Activated T-cell treated with anti-CD3 and anti-CD28 coated beads, Interleukin-2, amount 50 U/mL, for 4 hours (primary cell): ENCODE results near the gene HAUS2. TPM values are rescaled to one million over a fixed set of nuclear protein-coding genes. Genes with fewer than 3 reads are reported as not detected.
"Not testable (repeated sequence)": the region's sequence is repeated elsewhere in the genome, so short reads cannot be mapped to it uniquely, and the experiment has no call there.

ENCODE experiments used
- ATAC-seq, 2 donors: fragments of 200-7000 bp; cut with Tn5 transposase; one replicate each; pipeline ENCODE4 v1.10.0; 2021
- DNase-seq: peaks from one replicate; pipeline ENCODE4 v3.0.0-alpha.2; 2020
- H3K27me3 Mint-ChIP-seq: one replicate; pipeline ENCODE4 v1.8.0; 2021; ENCODE audit warnings: low read depth, mixed read lengths
- H3K36me3 Mint-ChIP-seq: one replicate; pipeline ENCODE4 v1.8.0; 2022; ENCODE audit warnings: mixed read lengths; ENCODE audit not compliant: insufficient read depth
- H3K4me1 Mint-ChIP-seq: one replicate; pipeline ENCODE4 v1.8.0; 2021; ENCODE audit warnings: low read depth, mixed read lengths
- H3K4me3 Mint-ChIP-seq: one replicate; pipeline ENCODE4 v1.8.0; 2021; ENCODE audit warnings: mild to moderate bottlenecking, moderate library complexity, mixed read lengths
- H3K9me3 Mint-ChIP-seq: one replicate; pipeline ENCODE4 v1.8.0; 2021; ENCODE audit warnings: mixed read lengths
- total RNA-seq, 3 donors: library from RNA; stranded (reverse); gene quantifications; one replicate each; pipeline ENCODE4 v1.2.1, GENCODE V29; 2021

Gene HAUS2
- total RNA-seq, 3 donors from 2014 or later, result 41.6 to 48.8 (median 44.4) TPM

DNA sequence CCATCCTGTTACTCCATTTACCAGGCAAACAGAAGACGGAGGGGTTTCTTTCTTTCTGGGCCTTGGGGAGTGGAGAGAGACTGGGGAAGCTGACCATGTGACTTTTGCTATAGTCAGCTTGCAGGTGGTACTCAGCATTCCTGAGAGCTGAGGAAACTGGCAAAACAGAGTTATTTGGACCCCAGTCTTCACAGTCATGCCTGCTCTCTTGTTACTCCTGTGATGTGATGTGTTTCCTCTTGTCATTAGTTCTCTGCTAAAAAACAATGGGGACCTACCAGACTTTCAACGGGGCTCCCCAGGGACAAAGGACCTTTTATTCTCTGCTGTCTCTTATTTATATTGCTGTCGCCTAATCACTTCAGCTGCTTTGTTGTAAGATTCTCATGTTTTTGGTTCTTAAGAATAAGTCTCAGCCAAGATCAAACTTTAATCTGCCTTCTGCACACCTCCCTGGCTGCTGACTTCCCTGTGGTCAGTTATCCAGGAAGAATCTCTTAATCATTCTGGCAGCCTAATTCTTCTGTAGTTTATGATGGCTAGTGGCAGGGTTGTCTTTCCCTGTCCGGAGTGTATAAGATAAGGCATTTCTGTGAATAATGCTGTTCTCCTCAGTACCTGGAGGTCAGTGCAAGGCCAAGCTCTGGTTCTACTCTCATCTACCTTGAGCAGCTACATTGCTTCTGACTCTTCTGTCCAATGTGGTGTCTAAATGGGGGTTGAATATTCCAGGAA is 35.6 kb downstream of the HAUS2 start:
- H3K27me3 Mint-ChIP-seq, result no peaks in the 10 kb centered on the region
- no peak for ATAC-seq
- no peaks in the 10 kb centered on the region for H3K9me3 Mint-ChIP-seq
- H3K4me1 Mint-ChIP-seq, result peaks cover 13% of the 10 kb centered on the region
- H3K36me3 Mint-ChIP-seq, result no peaks in the 10 kb centered on the region
- H3K4me3 Mint-ChIP-seq, result no peak overlapping the region
- DNase-seq, result no peak

DNA sequence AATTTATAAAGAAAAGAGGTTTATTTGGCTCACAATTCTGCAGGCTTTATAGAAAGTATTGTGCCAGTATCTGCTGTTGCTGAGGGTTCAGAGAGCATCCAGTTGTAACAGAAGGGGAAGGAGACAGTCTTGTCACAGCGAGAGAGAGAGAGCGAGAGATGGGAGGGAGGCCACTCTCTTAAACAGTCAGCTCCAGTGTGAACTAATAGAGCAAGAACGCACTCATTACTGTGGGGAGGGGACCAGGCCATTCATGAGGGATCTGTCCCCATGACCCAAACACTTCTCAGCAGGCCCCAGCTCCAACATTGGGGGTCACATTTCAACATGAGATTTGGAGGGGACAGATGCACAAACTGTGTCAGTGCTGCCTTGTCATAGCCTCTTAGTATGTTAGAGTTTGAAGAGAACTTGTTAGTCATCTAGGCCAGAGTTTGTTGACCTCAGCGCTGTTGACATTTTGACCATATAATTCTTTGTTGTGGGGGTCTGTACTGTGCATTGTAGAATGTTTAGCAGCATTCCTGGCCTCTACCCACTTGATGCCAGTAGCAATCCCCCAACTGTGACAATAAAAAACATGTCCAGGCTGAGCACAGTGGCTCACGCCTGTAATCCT is 42.1 kb downstream of the HAUS2 start:
- Mint-ChIP-seq H3K4me1 (no peaks in the 10 kb centered on the region), H3K36me3 (no peaks in the 10 kb centered on the region), H3K4me3 (no peak overlapping the region), H3K27me3 (no peaks in the 10 kb centered on the region), H3K9me3 (no peaks in the 10 kb centered on the region)
- ATAC-seq, result no peak
- no peak for DNase-seq

DNA sequence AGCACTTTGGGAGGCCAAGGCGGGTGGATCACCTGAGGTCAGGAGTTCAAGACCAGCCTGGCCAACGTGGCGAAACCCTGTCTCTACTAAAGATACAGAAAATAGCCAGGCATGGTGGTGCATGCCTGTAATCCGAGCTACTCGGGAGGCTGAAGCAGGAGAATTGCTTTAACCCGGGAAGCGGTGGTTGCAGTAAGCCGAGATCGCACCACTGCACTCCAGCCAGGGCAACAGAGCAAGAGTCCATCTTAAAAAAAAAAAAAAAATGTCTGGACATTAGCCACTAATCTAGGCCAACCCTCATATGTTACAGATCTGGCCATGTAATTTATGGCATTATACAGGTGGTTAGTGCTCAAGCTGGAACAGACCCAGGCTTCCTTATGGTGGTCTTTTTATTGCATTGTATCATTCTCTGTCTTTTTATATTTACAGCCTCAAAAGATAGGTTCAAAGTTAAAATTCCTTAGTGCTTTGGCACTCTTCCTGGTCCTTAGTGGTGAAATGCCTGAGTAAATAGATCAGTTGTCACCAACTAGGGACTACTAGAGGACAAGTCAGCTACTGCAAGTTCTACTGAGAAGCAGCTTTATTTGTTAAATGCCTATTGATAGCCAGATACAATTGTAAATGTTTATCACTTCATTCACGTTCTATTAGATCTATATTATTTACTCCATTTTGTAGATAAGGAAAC is 42.7 kb downstream of the HAUS2 start:
- H3K36me3 Mint-ChIP-seq, result no peaks in the 10 kb centered on the region
- H3K27me3 Mint-ChIP-seq, result no peaks in the 10 kb centered on the region
- no peak overlapping the region for H3K4me3 Mint-ChIP-seq
- DNase-seq (no peak), ATAC-seq (no peak)
- H3K9me3 Mint-ChIP-seq, result no peaks in the 10 kb centered on the region
- no peaks in the 10 kb centered on the region for H3K4me1 Mint-ChIP-seq

DNA sequence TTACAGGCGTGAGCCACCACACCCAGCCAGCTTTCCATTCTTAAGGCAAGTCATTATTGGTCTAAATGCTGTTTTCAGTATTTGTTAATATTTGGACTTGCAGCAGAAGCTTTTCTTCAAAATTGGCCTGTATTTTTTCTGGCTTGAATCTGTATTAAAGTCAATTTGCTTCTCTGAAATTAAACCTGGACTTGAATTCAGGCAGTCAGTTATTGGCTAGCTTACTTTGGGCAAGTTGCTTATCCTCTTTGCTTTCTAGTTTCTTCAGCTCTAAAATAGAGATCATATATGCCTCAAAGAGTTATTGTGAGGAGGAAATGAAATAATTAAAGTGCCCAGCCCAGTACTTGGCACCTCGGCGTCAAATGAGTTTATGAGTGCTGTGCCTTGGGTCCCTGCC is 44.1 kb downstream of the HAUS2 start:
- no peaks in the 10 kb centered on the region for H3K27me3 Mint-ChIP-seq
- H3K4me1 Mint-ChIP-seq, result no peaks in the 10 kb centered on the region
- DNase-seq (no peak), ATAC-seq (no peak)
- no peak overlapping the region for H3K4me3 Mint-ChIP-seq
- H3K36me3 Mint-ChIP-seq, result no peaks in the 10 kb centered on the region
- H3K9me3 Mint-ChIP-seq, result no peaks in the 10 kb centered on the region

DNA sequence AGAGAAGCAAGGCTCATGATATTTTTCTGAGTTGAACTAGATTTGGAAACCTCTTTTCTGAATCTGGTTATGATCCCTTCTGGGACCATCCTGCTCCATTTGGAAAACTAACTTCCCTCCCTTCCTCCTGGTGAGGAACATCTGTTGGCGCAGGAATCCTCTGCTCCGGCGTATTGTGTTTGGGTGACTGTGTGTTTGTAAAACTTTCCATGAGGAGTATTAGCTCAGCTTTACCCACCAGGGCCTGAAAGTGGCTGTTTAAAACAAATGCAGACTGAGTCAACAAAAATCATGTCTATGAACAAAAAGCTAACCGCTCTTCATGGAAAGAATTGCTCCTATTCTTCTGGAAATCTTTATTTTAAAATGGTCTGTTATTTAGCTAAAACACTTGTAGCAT is 44.5 kb downstream of the HAUS2 start:
- Mint-ChIP-seq H3K36me3 (no peaks in the 10 kb centered on the region), H3K4me3 (no peak overlapping the region), H3K9me3 (no peaks in the 10 kb centered on the region), H3K27me3 (no peaks in the 10 kb centered on the region), H3K4me1 (no peaks in the 10 kb centered on the region)
- DNase-seq (no peak), ATAC-seq (no peak)

DNA sequence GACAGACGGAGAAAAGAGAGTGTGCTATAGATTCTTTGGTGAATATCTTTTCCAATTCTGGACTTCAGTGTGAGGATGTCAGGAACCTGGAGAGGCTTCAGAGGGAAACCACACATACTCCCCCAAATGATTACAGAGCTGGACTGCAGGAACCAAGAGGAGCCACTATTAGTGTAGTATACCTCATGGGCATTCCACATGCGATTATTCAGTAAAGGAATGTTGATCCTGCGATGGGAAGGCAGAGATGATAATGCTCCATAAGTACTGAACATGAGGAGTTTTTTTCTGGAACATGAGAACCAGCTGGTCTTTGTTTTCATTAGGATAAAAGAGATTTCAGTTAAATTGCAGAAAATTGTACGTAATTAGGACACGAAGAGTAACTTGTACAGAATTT is 45.5 kb downstream of the HAUS2 start:
- DNase-seq, result no peak
- Mint-ChIP-seq H3K9me3 (no peaks in the 10 kb centered on the region), H3K27me3 (no peaks in the 10 kb centered on the region), H3K4me1 (no peaks in the 10 kb centered on the region), H3K4me3 (no peak overlapping the region), H3K36me3 (no peaks in the 10 kb centered on the region)
- ATAC-seq, result no peak

DNA sequence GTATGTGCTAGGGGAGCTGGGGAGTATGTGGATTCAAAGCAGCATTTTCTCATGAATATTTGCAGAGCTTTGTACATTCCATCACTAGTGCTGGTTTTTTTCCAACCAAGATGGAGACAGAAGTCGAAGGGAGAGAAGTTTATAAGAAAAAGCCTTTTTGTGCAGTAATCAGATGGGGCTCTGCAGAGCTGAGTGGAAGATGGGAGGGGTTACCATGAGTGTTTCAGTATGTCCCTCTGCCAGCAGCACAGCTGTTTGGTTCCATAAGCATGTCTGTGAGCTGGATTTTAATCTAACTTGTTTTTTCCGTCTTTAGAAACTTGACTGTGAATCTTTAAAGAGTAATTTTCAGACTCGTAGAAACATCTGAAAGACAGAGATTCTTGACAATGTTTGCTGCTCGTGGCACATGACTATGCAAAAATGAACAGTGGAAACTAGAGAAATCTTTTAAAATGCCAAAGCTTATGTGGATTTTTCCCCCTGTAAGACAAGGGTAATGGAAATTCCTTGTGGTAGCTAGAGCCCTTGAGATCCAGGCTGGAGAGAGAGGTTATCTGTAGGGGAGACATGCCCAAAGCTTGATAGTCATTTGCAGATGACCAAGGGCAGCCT is 47.1 kb downstream of the HAUS2 start:
- ATAC-seq (no peak), DNase-seq (no peak)
- Mint-ChIP-seq H3K4me3 (no peak overlapping the region), H3K27me3 (peaks cover 1% of the 10 kb centered on the region), H3K9me3 (no peaks in the 10 kb centered on the region), H3K36me3 (no peaks in the 10 kb centered on the region), H3K4me1 (no peaks in the 10 kb centered on the region)

DNA sequence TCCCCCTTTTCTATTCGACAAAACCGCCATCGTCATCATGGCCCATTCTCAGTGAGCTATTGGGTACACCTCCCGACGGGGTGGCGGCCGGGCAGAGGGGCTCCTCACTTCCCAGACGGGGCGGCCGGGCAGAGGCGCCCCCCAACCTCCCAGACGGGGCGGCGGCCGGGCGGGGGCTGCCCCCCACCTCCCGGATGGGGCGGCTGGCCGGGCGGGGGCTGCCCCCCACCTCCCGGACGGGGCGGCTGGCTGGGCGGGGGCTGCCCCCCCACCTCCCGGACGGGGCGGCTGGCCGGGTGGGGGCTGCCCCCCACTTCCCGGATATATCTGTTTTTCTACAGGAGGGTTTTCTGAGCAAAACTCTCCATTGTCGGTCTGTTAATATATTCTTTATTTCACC is 52.7 kb downstream of the HAUS2 start:
- not testable (repeated sequence) for ATAC-seq, DNase-seq, H3K4me3 Mint-ChIP-seq, H3K9me3 Mint-ChIP-seq, H3K36me3 Mint-ChIP-seq, H3K27me3 Mint-ChIP-seq
- H3K4me1 Mint-ChIP-seq, result peaks cover 26% of the 10 kb centered on the region

DNA sequence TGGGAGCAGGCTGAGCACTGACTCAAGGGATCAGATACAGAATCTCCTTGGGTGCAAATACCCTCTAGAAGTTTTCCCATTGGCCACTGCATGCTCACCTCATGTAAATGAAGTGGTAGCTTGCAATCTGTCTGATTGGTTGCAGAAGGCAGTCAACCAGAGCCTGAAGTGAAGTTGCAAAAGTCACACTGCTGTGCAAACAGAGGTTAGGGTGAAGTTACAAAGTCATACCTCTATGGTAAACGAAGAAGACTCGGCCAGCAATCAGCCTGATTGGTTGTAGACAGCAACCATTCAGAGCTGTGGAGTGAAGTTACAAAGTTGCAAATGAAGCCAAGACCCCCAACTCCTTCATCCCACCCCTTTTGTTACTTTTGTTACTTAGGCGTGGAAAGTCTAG is 53.9 kb downstream of the HAUS2 start:
- H3K27me3 Mint-ChIP-seq, result peaks cover 1% of the 10 kb centered on the region
- H3K4me3 Mint-ChIP-seq, result no peak overlapping the region
- no peak for DNase-seq
- H3K9me3 Mint-ChIP-seq, result no peaks in the 10 kb centered on the region
- ATAC-seq, result no peak
- no peaks in the 10 kb centered on the region for H3K36me3 Mint-ChIP-seq
- H3K4me1 Mint-ChIP-seq, result peaks cover 28% of the 10 kb centered on the region

DNA sequence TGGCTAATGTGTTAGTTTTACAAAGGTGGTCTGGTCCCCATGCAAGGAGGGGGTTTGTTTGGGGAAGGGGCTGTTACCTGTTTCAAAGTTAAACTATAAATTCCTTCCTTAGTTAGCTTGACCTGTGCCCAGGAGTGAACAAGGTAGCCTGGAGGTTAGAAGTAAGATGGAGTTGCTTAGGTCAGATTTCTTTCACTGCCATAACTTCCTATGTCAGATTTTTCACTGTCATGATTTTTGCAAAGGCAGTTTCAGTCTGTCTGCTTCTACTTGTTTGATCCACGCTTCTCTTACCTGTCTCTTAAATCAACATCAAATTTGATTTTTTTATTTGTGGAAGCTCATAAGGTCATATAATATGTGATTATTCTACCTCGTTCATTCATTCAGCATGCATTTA is 55.3 kb downstream of the HAUS2 start:
- no peaks in the 10 kb centered on the region for H3K36me3 Mint-ChIP-seq
- DNase-seq (no peak), ATAC-seq (no peak)
- no peaks in the 10 kb centered on the region for H3K9me3 Mint-ChIP-seq
- peaks cover 1% of the 10 kb centered on the region for H3K27me3 Mint-ChIP-seq
- H3K4me3 Mint-ChIP-seq, result no peak overlapping the region
- peaks cover 41% of the 10 kb centered on the region for H3K4me1 Mint-ChIP-seq

DNA sequence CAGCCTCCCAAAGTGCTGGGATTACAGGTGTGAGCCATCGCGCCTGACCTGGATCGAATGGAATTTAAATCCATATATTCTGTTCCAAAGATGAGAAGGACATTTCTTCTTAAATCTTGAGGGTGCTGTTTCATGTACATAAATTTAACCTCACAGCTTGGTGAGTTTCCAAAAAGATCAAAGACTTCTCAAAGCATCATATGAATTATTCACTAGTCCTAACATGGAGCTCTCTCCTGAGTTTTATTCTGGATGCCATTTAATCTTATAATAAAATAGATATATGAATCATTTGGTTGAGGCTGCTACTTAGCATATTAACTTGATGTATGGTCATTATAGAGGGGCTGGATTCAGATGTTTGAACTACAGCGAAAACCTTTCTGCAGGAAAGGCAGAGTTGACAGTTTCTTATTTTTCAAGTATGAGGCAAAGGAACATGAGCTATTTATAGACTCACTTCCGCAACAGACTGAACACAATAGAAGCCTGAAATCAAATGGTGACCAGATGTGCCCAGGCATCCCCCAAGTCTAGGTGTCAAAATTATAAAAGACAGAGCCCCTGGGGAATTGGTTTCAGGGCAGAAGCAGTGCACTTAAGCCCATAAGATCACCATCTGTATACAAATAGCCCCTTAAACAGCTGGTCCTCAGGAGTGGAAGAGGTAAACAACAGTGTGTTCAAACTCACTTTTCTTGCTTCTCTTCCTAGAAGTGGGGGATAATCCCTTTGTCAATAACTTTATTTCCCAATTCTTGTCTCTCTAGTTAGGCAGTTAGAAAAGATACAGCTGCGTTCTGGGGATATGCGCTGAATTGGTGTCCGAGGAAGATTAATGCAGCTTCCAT is 56.5 kb downstream of the HAUS2 start:
- Mint-ChIP-seq H3K9me3 (no peaks in the 10 kb centered on the region), H3K4me1 (peaks cover 44% of the 10 kb centered on the region), H3K27me3 (peaks cover under 1% of the 10 kb centered on the region), H3K4me3 (peak overlapping the region; percentile 29), H3K36me3 (no peaks in the 10 kb centered on the region)
- ATAC-seq (no peak), DNase-seq (no peak)

DNA sequence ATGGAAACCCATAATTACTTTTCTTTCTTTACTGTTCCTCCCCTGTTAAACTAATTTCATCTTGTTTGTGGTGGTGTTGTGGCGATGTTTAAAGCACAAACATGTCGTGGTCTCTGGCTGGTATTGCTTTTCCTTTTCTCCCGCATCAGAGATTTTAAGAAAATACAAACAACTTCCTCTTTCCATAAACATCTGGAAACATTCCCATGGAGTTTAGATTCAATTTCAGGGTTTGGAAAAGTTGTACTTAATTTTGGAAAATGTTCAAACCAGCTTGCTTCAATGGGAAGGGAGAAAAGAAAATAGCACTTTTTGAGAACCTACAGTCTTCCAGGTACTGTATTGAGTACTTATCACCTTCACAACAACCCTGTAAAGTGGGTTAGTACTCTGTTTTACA is 57.2 kb downstream of the HAUS2 start:
- Mint-ChIP-seq H3K36me3 (no peaks in the 10 kb centered on the region), H3K9me3 (no peaks in the 10 kb centered on the region), H3K27me3 (no peaks in the 10 kb centered on the region), H3K4me3 (no peak overlapping the region), H3K4me1 (peaks cover 44% of the 10 kb centered on the region)
- ATAC-seq, result no peak
- no peak for DNase-seq

DNA sequence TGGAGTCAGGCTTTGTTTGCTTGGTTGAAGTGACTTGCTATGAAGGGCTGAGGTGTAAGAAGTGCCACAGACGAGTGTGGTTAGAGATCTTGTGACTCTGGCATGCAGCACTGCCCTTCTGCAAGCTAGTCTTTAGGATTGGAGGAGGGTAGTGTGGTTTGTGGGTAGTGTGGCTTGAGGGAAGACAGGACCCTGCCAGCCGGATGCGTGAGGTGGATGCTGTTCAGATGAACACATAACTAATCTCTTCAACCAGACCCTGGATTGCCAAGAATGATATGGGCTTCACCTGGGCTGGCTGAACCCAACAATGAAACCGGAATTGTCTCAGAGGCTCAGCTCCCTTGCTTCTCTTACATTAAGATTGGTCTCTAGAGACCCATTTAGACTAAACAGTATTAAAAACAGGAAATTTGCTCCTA is 59.5 kb downstream of the HAUS2 start:
- DNase-seq (no peak), ATAC-seq (peak; percentile 61)
- Mint-ChIP-seq H3K4me1 (peaks cover 44% of the 10 kb centered on the region), H3K36me3 (no peaks in the 10 kb centered on the region), H3K4me3 (peak overlapping the region; percentile 20), H3K9me3 (no peaks in the 10 kb centered on the region), H3K27me3 (no peaks in the 10 kb centered on the region)
